ENCODE data around the gene BCORL1.

BCORL1 gene

GRCh38 chrX:130014770-130015169 is 32.3 kb downstream of the BCORL1 start:
- no peak for DNase-seq (ENCODE audit: low spot score)

- DNase-seq (ENCODE audit: low spot score) = no peak
These were observed 32.7 kb downstream of the BCORL1 start for GRCh38 chrX:130015181-130015580.

GRCh38 chrX:130018143-130018542 is 35.7 kb downstream of the BCORL1 start:
- DNase-seq (ENCODE audit: low spot score) = no peak

GRCh38 chrX:130020661-130021324 is 38.4 kb downstream of the BCORL1 start:
- DNase-seq (ENCODE audit: low spot score) = no peak

GRCh38 chrX:130024127-130024526 is 41.7 kb downstream of the BCORL1 start:
- DNase-seq (ENCODE audit: low spot score) = peak; percentile 78

- no peak for DNase-seq (ENCODE audit: low spot score)
These were observed 42.8 kb downstream of the BCORL1 start for GRCh38 chrX:130025256-130025655.

GRCh38 chrX:130027569-130027968 is 45.1 kb downstream of the BCORL1 start:
- no peak for DNase-seq (ENCODE audit: low spot score)

GRCh38 chrX:130028196-130028595 is 45.8 kb downstream of the BCORL1 start:
- peak; percentile 42 for DNase-seq (ENCODE audit: low spot score)

- no peak for DNase-seq (ENCODE audit: low spot score)
These were observed 48.4 kb downstream of the BCORL1 start for GRCh38 chrX:130030826-130031225.

- no peak for DNase-seq (ENCODE audit: low spot score)
These were observed 50.1 kb downstream of the BCORL1 start for GRCh38 chrX:130032552-130032951.

- no peak for DNase-seq (ENCODE audit: low spot score)
These were observed 51.7 kb downstream of the BCORL1 start for GRCh38 chrX:130034178-130034577.

- DNase-seq (ENCODE audit: low spot score) = no peak
These were observed 57.4 kb downstream of the BCORL1 start for GRCh38 chrX:130039847-130040246.

- no peak for DNase-seq (ENCODE audit: low spot score)
These were observed 65.0 kb downstream of the BCORL1 start for GRCh38 chrX:130047416-130047815.

GRCh38 chrX:130048686-130049222 is 66.3 kb downstream of the BCORL1 start:
- no peak for DNase-seq (ENCODE audit: low spot score)

GRCh38 chrX:130049821-130050220 is 67.4 kb downstream of the BCORL1 start:
- no peak for DNase-seq (ENCODE audit: low spot score)

GRCh38 chrX:130051176-130051845 is 68.9 kb downstream of the BCORL1 start:
- no peak for DNase-seq (ENCODE audit: low spot score)

GRCh38 chrX:130053236-130053635 is 70.8 kb downstream of the BCORL1 start:
- no peak for DNase-seq (ENCODE audit: low spot score)

- no peak for DNase-seq (ENCODE audit: low spot score)
These were observed 72.7 kb downstream of the BCORL1 start for GRCh38 chrX:130055103-130055502.

- no peak for DNase-seq (ENCODE audit: low spot score)
These were observed 73.5 kb downstream of the BCORL1 start for GRCh38 chrX:130055899-130056298.

- no peak for DNase-seq (ENCODE audit: low spot score)
These were observed 74.8 kb downstream of the BCORL1 start for GRCh38 chrX:130057209-130057608.

GRCh38 chrX:130058652-130059051 is 76.2 kb downstream of the BCORL1 start:
- DNase-seq (ENCODE audit: low spot score) = no peak

- DNase-seq (ENCODE audit: low spot score) = peak; percentile 82
These were observed 78.0 kb downstream of the BCORL1 start for GRCh38 chrX:130060122-130061069.
